GM12801 (cell line): ENCODE results near the gene NDST4.

ENCODE experiments used
- CTCF ChIP-seq: IDR thresholded peaks from one replicate; pipeline ENCODE4 v1.5.1; 2011; ENCODE audit warnings: control low read depth; ENCODE audit not compliant: insufficient read length; ENCODE audit errors: extremely low read depth

NDST4 gene

GRCh38 chr4:114879916-114880669 lies 233.3 kb downstream of the NDST4 start:
- no peak for TF ChIP-seq CTCF

GRCh38 chr4:114875630-114876029 lies 237.8 kb downstream of the NDST4 start:
- no peak for TF ChIP-seq CTCF

GRCh38 chr4:114874321-114874720 lies 239.1 kb downstream of the NDST4 start:
- no peak for TF ChIP-seq CTCF

GRCh38 chr4:114870987-114871386 lies 242.4 kb downstream of the NDST4 start:
- no peak for TF ChIP-seq CTCF

GRCh38 chr4:114866901-114867670 lies 246.3 kb downstream of the NDST4 start:
- no peak for TF ChIP-seq CTCF

- no peak for TF ChIP-seq CTCF
Measured at GRCh38 chr4:114864060-114864459, 249.4 kb downstream of the NDST4 start.

- no peak for TF ChIP-seq CTCF
Measured at GRCh38 chr4:114860786-114861185, 252.6 kb downstream of the NDST4 start.
